GM21528 (cell line): Measurements from ENCODE around the gene RAB11FIP3.
"Not testable (repeated sequence)": the region's sequence is repeated elsewhere in the genome, so short reads cannot be mapped to it uniquely, and the experiment has no call there.

Experiments
- ATAC-seq: cut with Tn5 transposase; IDR thresholded peaks from one replicate; pipeline ENCODE4 v1.9.1; 2021; ENCODE audit warnings: mild to moderate bottlenecking, moderate library complexity; ENCODE audit not compliant: unreplicated experiment, low FRiP score

The RAB11FIP3 gene

DNA sequence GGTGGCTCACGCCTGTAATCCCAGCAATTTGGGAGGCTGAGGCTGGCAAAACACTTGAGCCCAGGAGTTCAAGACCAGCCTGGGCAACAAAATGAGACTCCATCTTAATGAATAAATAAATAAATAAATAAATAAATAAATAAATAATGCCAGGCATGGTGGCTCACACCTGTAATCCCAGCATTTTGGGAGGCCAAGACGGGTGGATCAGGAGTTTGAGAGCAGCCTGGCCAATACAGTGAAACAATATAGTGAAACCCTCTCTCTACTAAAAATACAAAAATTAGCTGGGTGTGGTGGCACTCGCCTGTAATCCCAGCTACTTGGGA lies 10.3 kb upstream of the RAB11FIP3 start:
- not testable (repeated sequence) for ATAC-seq

DNA sequence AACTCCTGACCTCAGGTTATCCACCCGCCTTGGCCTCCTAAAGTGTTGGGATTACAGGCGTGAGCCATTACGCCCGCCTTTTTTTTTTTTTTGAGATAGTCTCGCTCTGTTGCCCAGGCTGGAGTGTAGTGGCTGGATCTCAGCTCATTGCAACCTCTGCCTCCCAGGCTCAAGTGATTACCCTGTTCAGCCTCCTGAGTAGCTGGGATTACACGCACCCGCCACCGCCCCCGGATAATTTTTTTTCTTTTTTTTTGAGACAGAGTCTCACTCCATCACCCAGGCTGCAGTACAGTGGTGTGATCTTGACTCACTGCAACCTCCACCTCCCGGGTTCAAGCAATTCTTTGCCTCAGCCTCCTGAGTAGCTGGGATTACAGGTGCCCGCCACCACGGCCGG lies 3.3 kb upstream of the RAB11FIP3 start:
- not testable (repeated sequence) for ATAC-seq

DNA sequence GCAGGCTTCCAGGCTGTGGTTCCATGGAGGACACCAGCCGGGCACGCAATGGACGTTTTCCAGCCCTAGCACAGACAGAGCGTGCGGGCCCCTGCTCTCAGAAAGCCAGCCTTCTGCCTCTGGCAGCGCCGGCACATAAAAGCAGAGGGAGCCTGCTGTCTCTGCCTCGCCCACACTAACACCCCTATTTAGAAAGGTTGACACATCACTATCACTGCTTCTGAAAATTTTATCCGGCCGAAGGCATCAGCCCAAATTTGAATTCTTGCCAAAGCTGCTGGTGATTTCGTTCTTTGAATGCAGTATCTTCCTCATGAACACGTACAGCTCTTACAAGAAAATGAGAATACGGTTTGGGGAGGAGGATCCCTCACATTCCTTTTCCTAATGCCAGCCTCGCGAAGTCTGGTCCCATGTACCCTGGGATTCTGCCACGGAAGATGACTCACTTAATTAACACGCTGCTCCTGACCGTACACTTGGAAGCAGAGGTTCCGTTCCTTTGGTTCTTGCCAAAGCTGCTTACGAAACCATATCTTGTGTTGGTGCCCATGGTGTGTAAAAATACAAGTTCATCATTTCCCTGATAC lies 1.3 kb upstream of the RAB11FIP3 start:
- ATAC-seq, result no peak

DNA sequence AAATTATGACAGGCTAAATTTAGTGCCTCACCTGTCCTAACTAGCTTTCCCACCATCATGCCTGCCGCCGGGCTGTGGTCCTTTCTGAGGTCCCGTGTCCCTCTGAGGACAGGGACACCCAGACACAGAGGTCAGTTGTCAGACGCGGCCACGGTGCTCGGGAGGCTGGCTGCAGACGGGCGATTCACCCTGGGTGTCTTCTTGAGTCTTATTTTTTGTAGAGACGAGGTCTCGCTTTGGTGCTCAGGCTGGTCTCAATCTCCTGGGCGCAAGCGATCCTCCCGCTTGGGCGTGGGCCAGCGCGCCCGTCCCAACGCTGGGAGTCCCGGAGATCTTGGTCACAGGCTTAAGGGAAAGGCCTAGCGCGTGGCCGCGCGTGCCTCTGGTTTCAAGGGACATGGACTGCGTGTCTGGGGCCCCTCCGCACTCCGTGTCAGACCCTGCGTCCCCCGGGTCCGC lies 797 bp upstream of the RAB11FIP3 start:
- no peak for ATAC-seq

DNA sequence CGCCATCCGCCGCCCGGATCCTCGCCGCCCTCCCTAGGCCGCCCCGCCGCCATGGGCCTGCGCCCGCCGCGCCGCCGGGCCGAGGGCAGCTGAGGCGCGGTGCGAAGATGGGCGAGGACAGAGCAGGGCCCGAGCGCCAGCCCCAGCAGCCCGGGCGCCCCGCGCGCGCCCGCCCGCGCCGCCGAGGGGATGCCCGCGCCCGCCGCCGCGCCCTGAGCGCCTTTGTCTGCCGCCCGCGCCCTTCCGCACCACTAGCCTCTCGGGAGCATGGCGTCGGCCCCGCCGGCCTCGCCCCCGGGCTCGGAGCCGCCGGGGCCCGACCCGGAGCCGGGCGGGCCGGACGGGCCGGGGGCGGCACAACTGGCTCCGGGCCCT lies 278 bp downstream of the RAB11FIP3 start:
- peak; percentile 45 for ATAC-seq

DNA sequence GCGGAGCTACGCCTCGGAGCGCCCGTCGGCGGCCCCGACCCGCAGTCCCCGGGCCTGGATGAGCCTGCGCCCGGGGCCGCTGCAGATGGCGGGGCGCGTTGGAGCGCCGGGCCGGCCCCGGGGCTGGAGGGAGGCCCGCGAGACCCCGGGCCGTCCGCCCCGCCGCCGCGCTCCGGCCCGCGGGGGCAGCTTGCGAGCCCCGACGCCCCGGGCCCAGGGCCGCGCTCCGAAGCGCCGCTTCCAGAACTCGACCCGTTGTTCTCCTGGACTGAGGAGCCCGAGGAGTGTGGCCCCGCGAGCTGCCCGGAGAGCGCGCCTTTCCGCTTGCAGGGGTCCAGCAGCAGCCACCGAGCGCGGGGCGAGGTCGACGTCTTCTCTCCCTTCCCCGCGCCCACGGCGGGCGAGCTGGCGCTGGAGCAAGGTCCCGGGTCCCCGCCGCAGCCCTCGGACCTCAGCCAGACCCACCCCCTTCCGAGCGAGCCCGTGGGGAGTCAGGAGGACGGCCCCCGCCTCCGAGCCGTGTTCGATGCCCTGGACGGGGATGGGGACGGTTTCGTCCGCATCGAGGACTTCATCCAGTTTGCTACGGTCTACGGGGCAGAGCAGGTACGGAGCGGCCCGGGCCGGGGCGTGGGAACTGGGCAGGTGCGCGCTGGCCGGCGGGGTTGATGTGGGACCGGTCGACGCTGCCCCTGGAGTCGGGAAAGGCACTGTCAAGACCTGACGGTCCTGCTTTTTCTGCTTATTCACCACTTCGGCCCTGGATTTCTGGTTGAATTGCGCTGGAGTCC lies 861 bp downstream of the RAB11FIP3 start:
- ATAC-seq, result peak; percentile 9

DNA sequence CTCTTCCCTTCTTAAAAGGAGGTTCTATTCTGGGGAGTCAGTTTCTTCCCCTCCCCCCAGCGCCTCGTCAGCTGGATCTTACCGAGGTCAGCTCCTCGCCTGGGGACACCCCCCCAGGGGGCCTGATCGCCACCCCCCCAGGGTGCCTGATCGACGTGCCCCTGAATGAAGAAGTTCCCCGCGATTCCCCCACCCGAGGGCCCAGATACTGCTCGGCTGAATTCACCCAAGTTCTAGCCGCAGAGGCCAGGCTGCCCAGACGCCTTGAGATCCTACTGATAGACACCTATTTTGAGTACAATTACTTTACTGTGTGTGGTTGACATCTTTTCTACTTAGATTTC lies 1.4 kb downstream of the RAB11FIP3 start:
- no peak for ATAC-seq

DNA sequence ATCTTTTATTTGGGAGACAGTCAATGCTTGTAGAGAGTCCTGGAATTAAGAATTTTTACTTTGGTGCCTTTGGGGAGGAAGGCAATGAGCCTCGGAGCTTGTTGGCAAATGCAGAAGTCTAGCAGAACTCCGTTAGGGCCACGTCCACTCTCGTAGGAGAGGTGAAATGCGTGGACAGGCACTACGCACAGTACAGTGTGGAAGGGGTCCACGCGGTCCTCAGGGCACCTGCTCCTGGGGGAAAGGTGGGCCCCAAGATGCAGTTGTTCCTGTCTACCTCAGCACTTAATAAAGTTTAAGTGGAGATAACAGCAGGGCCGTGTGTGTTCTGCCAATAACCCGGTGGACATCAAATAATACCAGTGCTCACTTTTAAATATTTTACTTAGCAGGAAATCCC lies 1.8 kb downstream of the RAB11FIP3 start:
- no peak for ATAC-seq

DNA sequence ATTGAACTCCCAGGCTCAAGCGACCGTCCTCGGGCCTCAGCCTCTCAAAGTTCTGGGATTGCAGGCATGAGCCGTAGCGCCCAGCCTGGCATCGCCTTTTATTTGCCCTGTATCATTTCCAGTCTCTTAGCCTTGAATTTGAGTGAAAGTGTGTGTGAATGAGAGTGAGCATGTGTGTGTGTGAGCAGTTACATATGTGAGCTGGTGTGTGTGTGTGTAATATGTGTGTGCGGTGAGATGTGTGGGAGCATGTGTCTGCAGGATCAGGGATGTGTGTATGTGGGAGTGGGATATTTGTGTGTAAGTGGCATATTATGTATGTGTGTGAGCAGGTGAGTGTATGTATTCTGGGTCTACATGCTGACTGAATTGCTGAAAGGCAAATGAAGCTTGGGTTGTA lies 5.5 kb downstream of the RAB11FIP3 start:
- ATAC-seq, result no peak

DNA sequence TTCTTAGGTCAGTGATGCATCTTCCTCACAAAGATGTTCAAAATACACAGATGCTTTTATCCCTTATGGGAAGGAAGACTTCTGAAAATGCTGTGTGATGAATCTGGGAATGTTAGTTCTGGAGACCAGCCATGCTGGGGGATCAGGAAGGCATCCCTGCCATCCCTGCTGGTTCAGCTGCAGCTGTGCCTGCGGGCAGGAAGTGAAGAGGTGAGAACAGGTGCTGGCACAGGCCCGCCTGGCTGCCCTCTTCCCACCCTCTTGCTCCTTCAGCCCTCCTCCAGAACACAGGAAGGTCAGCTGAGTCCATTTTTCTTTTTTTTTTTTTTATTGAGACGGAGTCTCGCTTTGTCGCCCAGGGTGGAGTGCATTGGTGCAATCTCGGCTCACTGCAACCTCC lies 15.2 kb downstream of the RAB11FIP3 start:
- no peak for ATAC-seq

DNA sequence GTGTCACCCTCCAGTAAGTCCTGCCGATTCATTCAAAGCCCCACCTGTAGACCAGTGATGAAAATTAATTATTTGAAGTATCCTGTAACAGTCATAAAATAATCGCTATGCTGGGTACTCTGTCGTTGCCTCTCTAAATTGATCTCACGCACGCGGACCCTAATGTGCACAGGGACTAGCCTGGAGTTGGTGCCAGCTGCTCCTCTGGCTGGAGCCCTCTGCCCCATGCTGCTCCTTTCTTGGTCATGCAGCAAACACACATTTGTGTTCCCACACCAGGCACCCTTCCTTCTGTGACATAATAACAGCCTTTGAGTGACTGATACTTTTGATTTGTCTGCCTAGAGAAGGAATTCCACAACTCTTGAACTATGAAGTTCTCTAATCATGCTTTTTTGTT lies 16.0 kb downstream of the RAB11FIP3 start:
- no peak for ATAC-seq

DNA sequence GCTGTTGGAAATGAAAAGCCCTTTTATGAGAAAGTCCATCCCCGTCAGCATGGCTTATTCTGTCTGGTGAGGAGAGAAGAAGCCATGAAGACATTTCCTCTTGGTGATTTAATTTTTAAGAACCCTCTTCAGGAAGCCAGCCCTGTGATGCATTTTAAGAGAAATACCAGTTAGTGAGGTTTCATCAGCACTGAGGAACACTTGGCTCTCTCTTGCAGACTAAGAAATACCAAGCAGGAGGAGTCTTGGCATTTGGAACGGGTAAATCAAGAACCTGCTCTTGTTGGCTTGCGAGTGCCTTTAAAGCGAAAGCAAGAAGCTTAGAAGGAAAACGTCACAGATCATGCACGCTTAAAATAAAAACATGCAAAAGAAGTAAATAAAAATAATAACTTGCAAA lies 17.5 kb downstream of the RAB11FIP3 start:
- no peak for ATAC-seq

DNA sequence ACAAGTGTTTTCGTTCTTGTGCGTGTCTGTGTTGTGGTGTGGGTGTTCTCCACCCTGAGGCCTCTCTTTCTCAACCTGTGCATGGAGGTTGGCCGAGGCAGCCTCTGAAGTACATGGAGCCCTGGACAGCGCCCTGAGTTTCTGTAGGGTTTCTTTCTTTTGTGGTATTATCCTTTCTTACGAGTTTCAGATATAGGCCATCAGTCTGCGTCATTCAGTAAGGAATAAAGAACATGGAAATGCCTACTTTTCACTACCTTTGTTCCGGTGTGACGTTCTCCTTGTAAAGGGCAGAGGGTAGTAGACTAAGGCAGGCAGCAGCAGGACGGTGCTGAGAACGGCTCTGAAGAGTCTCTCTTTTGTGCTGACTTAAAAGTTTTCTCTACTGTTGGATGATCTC lies 18.6 kb downstream of the RAB11FIP3 start:
- no peak for ATAC-seq

DNA sequence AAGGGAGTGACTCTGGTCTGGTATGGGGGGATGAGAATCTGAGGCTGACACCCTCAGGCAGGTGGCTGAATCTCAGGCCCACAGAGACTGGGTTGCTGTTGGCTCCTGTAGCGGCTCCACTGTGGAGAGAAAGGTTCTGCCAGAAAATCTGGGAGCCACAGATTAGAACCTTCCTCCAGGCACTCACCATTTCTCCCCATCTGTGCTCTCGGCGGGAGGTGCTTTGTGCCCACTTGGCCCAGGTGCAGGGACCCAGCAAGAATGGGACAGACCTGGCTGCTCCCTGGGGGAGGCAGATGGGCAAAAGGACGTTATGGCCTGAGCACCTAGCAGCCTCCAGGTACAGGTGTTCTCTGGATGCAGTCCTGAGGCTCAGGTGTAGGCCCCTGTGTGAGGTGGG lies 20.1 kb downstream of the RAB11FIP3 start:
- ATAC-seq, result no peak

DNA sequence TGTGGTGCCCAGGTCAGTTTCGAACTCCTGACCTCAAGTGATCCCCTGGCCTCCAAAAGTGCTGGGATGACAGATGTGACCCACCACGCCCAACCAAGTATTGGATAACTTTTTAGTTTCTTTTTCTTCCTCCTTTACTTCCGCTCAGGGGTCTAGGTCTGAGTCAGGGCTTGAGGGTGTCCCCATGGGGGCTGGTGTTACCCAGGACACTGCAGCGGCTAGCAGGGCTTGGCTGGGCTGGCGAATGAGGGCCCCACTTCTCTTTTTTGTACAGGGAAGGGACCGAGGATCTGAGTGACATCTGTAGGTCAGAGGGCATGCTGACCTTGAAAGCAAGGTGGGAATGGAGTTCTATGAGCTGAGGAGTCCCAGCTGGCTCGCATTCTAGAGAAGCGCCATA lies 24.9 kb downstream of the RAB11FIP3 start:
- no peak for ATAC-seq

DNA sequence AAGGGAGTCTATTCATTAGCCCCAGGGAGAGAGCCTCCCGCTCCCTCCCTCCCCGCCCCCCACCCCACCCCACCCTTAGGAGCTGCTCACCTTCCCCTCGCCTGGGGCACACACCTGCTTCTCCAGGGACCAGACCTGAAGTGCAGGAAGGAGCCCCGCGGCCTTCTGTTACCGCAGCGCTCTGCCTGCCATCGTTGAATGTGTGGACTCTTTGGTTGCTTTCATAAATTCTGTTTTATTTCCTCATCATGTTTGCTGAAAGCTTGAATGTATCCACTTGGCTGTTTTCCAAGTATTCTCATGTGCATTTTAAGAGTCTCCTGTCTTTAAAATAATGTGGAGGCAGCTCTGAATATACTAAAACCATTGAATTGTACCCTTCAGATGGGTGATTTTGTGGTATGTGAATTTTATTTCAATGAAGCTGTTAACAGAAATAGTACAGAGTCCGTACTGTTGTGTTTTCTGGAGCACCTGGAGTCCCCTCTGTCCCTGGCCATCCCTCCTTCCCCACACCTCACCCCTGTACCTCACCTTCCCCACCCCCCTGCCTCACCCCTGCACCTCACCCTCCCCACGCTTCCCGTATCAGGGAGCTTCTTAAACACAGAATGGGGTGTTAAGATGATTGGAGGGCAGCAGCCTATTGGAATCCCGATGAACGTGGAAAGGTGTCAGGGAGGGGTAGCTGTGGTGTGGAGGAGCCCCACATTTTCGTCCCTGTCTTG lies 25.5 kb downstream of the RAB11FIP3 start:
- no peak for ATAC-seq

DNA sequence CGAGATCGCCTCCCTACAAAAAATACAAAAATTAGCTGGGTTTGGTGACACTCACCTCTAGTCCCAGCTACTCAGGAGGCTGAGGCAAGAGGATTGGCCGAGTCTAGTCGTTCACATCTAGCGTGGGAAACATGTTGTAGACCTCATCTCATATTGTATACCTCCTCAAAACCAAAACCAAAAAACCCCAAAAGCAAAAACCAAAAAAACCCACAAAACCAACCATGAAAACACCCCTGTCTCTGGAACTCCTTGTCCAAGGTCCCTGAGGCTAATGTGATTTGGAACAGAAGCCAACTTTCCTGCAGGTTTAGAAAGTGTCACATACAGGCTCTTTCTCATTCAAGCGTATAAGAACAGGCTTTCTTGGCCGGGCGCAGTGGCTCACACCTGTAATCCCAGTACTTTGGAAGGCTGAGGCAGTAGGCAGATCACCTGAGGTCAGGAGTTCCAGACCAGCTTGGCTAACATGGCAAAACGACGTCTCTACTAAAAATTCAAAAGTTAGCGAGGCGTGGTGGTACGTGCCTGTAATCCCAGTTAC lies 29.0 kb downstream of the RAB11FIP3 start:
- ATAC-seq, result no peak

DNA sequence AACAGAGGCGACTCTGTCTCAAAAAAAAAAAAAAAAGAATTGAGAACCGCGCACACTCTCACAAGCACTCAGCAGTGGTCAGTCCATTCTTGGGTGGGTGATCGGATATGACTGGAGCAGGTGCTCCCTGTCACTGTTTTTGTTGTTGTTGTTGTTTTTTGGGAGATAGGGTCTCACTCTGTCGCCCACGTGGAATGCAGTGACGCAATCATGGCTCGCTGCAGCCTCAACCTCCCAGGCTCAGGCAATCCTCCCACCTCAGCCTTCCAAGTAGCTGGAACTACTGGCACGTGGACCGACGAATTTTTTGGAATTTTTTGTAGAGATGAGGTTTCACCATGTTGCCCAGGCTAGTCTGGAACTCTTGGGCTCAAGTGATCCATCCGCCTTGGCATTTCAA lies 30.0 kb downstream of the RAB11FIP3 start:
- ATAC-seq, result no peak

DNA sequence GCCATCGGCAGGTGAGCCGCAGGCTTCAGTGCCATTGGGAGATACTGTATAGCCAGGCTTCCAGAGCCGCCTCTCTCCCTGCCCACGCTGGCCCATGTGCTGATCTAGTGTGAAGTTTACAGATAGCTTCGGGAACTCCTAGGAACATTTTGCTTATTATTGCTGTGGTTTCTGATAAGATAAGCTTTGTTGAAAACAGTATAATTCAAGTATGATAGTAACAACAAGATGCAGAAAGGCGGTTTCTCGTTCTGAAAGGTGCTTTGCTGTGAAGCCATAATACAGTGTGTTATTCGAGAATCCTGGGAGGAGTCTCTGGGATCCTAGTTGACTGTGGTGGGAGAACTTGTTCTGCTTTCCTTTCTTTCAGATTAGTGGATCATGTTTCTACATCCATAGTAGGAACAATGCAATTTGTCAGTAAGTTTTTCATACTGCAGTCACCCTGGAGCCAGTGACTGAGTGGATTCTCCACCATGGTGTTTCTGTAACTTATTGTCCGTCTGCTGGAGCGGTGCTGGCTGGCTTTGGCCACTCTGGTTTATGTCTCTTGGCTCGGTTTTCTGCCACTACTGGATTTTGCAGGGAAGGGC lies 31.5 kb downstream of the RAB11FIP3 start:
- ATAC-seq, result no peak

DNA sequence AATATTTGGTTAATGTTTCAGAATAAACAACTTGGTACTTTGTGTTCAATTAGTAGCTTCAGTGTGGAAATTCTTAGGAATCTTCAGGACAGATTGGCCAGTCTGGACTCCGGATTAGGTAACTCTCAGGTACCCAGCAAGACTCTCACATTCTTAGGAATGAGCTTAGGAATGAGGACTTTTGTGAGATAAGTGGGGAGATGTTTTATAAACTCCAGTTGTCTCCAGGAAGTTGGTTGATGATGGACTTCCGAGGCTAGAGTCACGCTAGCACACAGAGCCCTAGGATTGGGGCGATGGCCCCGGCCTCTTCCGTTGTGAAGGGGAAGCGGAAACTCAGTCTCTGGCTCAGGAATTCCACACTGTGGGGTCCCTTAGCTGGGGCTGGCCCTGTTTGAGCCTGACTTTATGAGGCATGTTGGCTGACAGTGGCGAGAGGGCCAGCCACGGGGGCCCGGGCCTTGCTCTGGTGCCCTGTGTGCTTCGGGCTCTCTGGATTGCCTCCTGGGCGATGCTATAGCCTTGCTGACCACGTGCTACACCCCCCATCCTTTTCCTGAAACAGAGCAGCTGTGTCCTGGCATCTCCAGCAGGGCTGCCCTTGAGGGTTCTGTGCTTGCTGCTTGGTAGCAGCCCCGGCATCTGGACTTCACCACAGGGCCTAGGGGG lies 32.4 kb downstream of the RAB11FIP3 start:
- ATAC-seq, result no peak

DNA sequence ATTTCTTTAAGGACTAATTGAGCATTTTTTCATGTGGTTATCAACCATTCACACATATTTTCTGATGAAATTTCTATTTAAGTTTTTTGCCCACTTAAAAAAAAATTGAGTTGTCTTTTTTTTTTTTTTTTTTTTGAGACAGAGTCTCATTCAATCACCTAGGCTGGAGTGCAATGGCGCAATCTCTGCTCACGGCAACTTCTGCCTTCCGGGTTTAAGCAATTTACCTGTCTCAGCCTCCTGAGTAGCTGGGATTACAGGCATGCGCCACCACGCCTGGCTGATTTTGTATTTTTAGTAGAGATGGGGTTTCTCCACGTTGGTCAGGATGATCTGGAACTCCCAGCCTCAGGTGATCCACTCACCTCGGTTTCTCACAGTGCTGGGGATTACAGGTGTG lies 34.3 kb downstream of the RAB11FIP3 start:
- ATAC-seq, result no peak
